ENCODE data around the gene KMT2C.

KMT2C gene

GRCh38 chr7:152196391-152196790 is 239.4 kb downstream of the KMT2C start:
- Histone ChIP-seq H4K20me1 (ENCODE audit: insufficient read depth, low read length, poor library complexity, severe bottlenecking) (no peaks in the 10 kb centered on the region), H3K9me2 (replicated peaks; ENCODE audit: low read depth, low read length) (no peaks in the 10 kb centered on the region), H3K4me3 (ENCODE audit: low read length, poor library complexity, severe bottlenecking) (no peak overlapping the region), H3F3A (ENCODE audit: low read depth) (no peaks in the 10 kb centered on the region), H3K4me1 (ENCODE audit: insufficient read depth, low read length, poor library complexity, severe bottlenecking) (no peaks in the 10 kb centered on the region), H2AFZ (ENCODE audit: low read length) (no peak overlapping the region), H3K36me3 (ENCODE audit: insufficient read depth, low read length) (peaks cover 65% of the 10 kb centered on the region; the same call in 1 of the 2 replicates), H3K9ac (ENCODE audit: low read depth, low read length, poor library complexity, severe bottlenecking) (no peak overlapping the region), H3K4me2 (ENCODE audit: low read depth, low read length, poor library complexity, severe bottlenecking) (no peak overlapping the region), H3K79me2 (ENCODE audit: insufficient read depth, low read length) (no peaks in the 10 kb centered on the region), H3K27me3 (ENCODE audit: insufficient read depth, low read length, poor library complexity, severe bottlenecking) (no peaks in the 10 kb centered on the region), H3K9me3 (ENCODE audit: insufficient read depth, low read depth, low read length) (no peaks in the 10 kb centered on the region)
- TF ChIP-seq CTCF (conservative IDR thresholded peaks at IDR 0.05; ENCODE audit: low read length), result no peak
- no peak for TF ChIP-seq EZH2phosphoT487 (IDR thresholded peaks at IDR 0.05; ENCODE audit: borderline replicate concordance)

- Histone ChIP-seq H2AFZ (ENCODE audit: low read length) (no peak overlapping the region), H3K9me3 (ENCODE audit: insufficient read depth, low read depth, low read length) (no peaks in the 10 kb centered on the region), H3K27me3 (ENCODE audit: insufficient read depth, low read length, poor library complexity, severe bottlenecking) (no peaks in the 10 kb centered on the region), H3K36me3 (ENCODE audit: insufficient read depth, low read length) (peaks cover 77% of the 10 kb centered on the region; the same call in 1 of the 2 replicates), H3K4me1 (ENCODE audit: insufficient read depth, low read length, poor library complexity, severe bottlenecking) (no peaks in the 10 kb centered on the region), H3K4me3 (ENCODE audit: low read length, poor library complexity, severe bottlenecking) (no peak overlapping the region), H3K9me2 (replicated peaks; ENCODE audit: low read depth, low read length) (no peaks in the 10 kb centered on the region), H4K20me1 (ENCODE audit: insufficient read depth, low read length, poor library complexity, severe bottlenecking) (no peaks in the 10 kb centered on the region), H3K9ac (ENCODE audit: low read depth, low read length, poor library complexity, severe bottlenecking) (no peak overlapping the region), H3K4me2 (ENCODE audit: low read depth, low read length, poor library complexity, severe bottlenecking) (no peak overlapping the region), H3K79me2 (ENCODE audit: insufficient read depth, low read length) (no peaks in the 10 kb centered on the region), H3F3A (ENCODE audit: low read depth) (no peaks in the 10 kb centered on the region)
- TF ChIP-seq EZH2phosphoT487 (IDR thresholded peaks at IDR 0.05; ENCODE audit: borderline replicate concordance) (no peak), CTCF (conservative IDR thresholded peaks at IDR 0.05; ENCODE audit: low read length) (no peak)
Observed at GRCh38 chr7:152193880-152194279, 241.9 kb downstream of the KMT2C start.

DNA sequence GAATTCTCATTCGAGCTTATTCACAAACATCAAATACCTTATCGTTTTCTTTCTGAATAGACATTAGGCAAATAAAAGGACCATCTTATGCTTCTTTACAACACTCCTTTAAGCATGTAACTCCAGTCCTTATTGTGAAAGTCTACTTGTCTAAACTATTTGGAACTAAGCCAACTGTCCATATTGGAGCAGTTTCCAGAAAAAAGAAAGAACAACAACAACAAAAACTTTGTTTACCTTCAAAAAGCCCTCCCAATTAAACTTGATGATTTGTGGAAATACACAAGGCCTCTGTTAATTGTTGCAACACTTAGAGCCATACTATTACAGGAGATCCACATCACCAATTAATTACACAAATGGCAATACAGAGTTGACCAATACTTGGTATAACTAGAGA is 246.7 kb downstream of the KMT2C start:
- H3K27me3 ChIP-seq (ENCODE audit: insufficient read depth, low read length, poor library complexity, severe bottlenecking), result no peaks in the 10 kb centered on the region
- TF ChIP-seq EZH2phosphoT487 (IDR thresholded peaks at IDR 0.05; ENCODE audit: borderline replicate concordance) (no peak), CTCF (conservative IDR thresholded peaks at IDR 0.05; ENCODE audit: low read length) (no peak)
- no peaks in the 10 kb centered on the region for H3K4me1 ChIP-seq (ENCODE audit: insufficient read depth, low read length, poor library complexity, severe bottlenecking)
- no peaks in the 10 kb centered on the region for H3K9me3 ChIP-seq (ENCODE audit: insufficient read depth, low read depth, low read length)
- no peak overlapping the region for H3K9ac ChIP-seq (ENCODE audit: low read depth, low read length, poor library complexity, severe bottlenecking)
- peaks cover 83% of the 10 kb centered on the region for H3K36me3 ChIP-seq (ENCODE audit: insufficient read depth, low read length)
- H3K4me3 ChIP-seq (ENCODE audit: low read length, poor library complexity, severe bottlenecking), result no peak overlapping the region
- no peak overlapping the region for H2AFZ ChIP-seq (ENCODE audit: low read length)
- no peaks in the 10 kb centered on the region; the same call in 1 of the 2 replicates for H3F3A ChIP-seq (ENCODE audit: low read depth)
- no peaks in the 10 kb centered on the region for H3K9me2 ChIP-seq (replicated peaks; ENCODE audit: low read depth, low read length)
- H3K4me2 ChIP-seq (ENCODE audit: low read depth, low read length, poor library complexity, severe bottlenecking), result no peak overlapping the region
- no peaks in the 10 kb centered on the region for H4K20me1 ChIP-seq (ENCODE audit: insufficient read depth, low read length, poor library complexity, severe bottlenecking)
- no peaks in the 10 kb centered on the region for H3K79me2 ChIP-seq (ENCODE audit: insufficient read depth, low read length)

All from Loucy (cell line).